Keratinocyte (primary cell): ENCODE data around the gene BTBD1. TPM values are rescaled to one million over a fixed set of nuclear protein-coding genes. Genes with fewer than 3 reads are reported as not detected.

Experiments used
- DNase-seq: peaks from one replicate; pipeline ENCODE4 v3.0.0-alpha.2; 2011; ENCODE audit warnings: low read depth, missing footprints, low spot score
- FAIRE-seq: peaks from 2 replicates; lab custom pipeline; 2011; peaks lifted over from hg19 to GRCh38; lab: Jason Lieb, UNC
- H2AFZ ChIP-seq: 2 replicates; pipeline ENCODE4 v1.6.0; 2012; ENCODE audit warnings: low read length, control low read depth, inconsistent platforms; ENCODE audit not compliant: control insufficient read depth
- H3K27ac ChIP-seq: 2 replicates; pipeline ENCODE4 v1.5.1; 2011; ENCODE audit warnings: low read length; ENCODE audit not compliant: control insufficient read depth, insufficient read depth
- H3K27me3 ChIP-seq: 3 replicates; pipeline ENCODE4 v1.6.0; 2011; ENCODE audit warnings: low read length; ENCODE audit not compliant: control insufficient read depth, insufficient read depth; ENCODE audit errors: extremely low read depth
- H3K36me3 ChIP-seq, 2 experiments: 2 replicates in 1 of 2; 3 replicates in 1 of 2; pipeline ENCODE4 v1.5.1; 2011; ENCODE audit warnings: low read length in 2 of 2, mild to moderate bottlenecking in 1 of 2; ENCODE audit not compliant: control insufficient read depth in 2 of 2, insufficient read depth in 2 of 2; ENCODE audit errors: extremely low read depth in 1 of 2
- H3K4me1 ChIP-seq: 3 replicates; pipeline ENCODE4 v1.5.1; 2011; ENCODE audit warnings: low read length; ENCODE audit not compliant: control insufficient read depth, insufficient read depth; ENCODE audit errors: extremely low read depth
- H3K4me2 ChIP-seq: 3 replicates; pipeline ENCODE4 v1.6.0; 2011; ENCODE audit warnings: low read depth, low read length; ENCODE audit not compliant: control insufficient read depth, insufficient read depth; ENCODE audit errors: extremely low read depth
- H3K4me3 ChIP-seq, 3 experiments: fragments of 200-600 bp in 1 of 3; sonication (generic) in 1 of 3; 2 replicates in 2 of 3; 3 replicates in 1 of 3; pipeline ENCODE4 v1.5.1; 2011 to 2016; ENCODE audit warnings: low read length in 3 of 3, mild to moderate bottlenecking in 3 of 3, control low read depth in 2 of 3, inconsistent platforms in 1 of 3, low read depth in 1 of 3, mixed read lengths in 1 of 3, mixed run types in 1 of 3, moderate library complexity in 1 of 3; ENCODE audit not compliant: control insufficient read depth in 2 of 3, insufficient read depth in 2 of 3; ENCODE audit errors: extremely low read depth in 1 of 3
- H3K79me2 ChIP-seq: 2 replicates; pipeline ENCODE4 v1.6.0; 2012; ENCODE audit warnings: low read length; ENCODE audit not compliant: control insufficient read depth, insufficient read depth
- H3K9ac ChIP-seq: 3 replicates; pipeline ENCODE4 v1.6.0; 2011; ENCODE audit warnings: low read length; ENCODE audit not compliant: control insufficient read depth, insufficient read depth; ENCODE audit errors: extremely low read depth
- H3K9me1 ChIP-seq: 3 replicates; pipeline ENCODE4 v1.6.0; 2011; ENCODE audit warnings: low read length; ENCODE audit not compliant: control insufficient read depth, insufficient read depth; ENCODE audit errors: extremely low read depth
- H3K9me3 ChIP-seq: 2 replicates; pipeline ENCODE4 v1.5.1; 2012; ENCODE audit warnings: low read depth, low read length; ENCODE audit not compliant: control insufficient read depth
- H4K20me1 ChIP-seq: 3 replicates; pipeline ENCODE4 v1.6.0; 2011; ENCODE audit warnings: low read length; ENCODE audit not compliant: control insufficient read depth, insufficient read depth; ENCODE audit errors: extremely low read depth
- EZH2 ChIP-seq: IDR thresholded peaks from one replicate; pipeline ENCODE4 v1.6.1; 2012; ENCODE audit warnings: inconsistent platforms, mild to moderate bottlenecking, low read length, moderate library complexity
- dilution Hi-C: fragments of 300-500 bp; cut with MboI; formaldehyde crosslinking; loops from one replicate; pipeline ENCODE4 v1.7.0; 2020; ENCODE audit warnings: low sequenced_read_pairs; ENCODE audit not compliant: extremely low pct_ligation_motif_present
- polyA plus RNA-seq, 5 experiments: library from polyadenylated mRNA; depleted of rRNA in 3 of 5; stranded (reverse) in 3 of 5; stranded (forward) in 1 of 5; unstranded in 1 of 5; fragments of >200 nt; gene quantifications; 1 replicate in 1 of 5; 2 replicates in 3 of 5; 3 replicates in 1 of 5; pipeline versions ENCODE4 v1.2.1 to v1.2.3, GENCODE V29; 2011 to 2012; ENCODE audit warnings: missing spikeins in 2 of 5, low read depth in 1 of 5, low replicate concordance in 1 of 5
- TF ChIP-seq, protein P1 (sequence below), 3 experiments: IDR thresholded peaks in 1 of 3; conservative IDR thresholded peaks in 1 of 3; optimal IDR thresholded peaks in 1 of 3; 2 replicates in 2 of 3; 3 replicates in 1 of 3; pipeline versions ENCODE3 to v1.5.1; 2011; ENCODE audit warnings: low read length in 3 of 3, mild to moderate bottlenecking in 3 of 3, moderate library complexity in 2 of 3, control low read depth in 1 of 3, inconsistent platforms in 1 of 3; ENCODE audit not compliant: insufficient read depth in 2 of 3; ENCODE audit errors: extremely low read depth in 1 of 3

Gene BTBD1
- polyA plus RNA-seq, 1 donor (not counting 4 experiments of a cell fraction or from before 2014, with no cell fraction given): 70.5 TPM

DNA sequence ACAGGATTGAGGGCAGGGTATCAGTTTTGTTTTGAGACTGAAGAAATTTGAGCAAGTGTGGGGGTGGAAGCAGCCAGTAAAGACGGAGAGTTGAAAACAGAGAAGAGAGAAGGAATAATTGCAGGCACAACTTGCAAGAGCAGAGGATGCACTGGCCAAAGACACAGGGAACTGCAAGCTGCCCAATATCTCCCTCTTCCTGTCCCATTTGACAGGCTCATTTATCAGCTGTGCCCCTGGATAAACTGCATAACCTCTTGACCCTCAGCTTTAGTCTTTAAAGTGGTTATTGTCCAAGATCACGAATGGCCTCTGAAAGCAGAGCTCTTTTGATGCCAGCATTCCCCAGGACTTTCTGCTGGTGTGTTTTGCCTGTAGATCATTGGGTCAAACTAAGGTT, 86.1 kb downstream of the BTBD1 start:
- Histone ChIP-seq H3K9me3 (no peaks in the 10 kb centered on the region), H3K36me3 (no peaks in the 10 kb centered on the region), H3K27ac (no peak overlapping the region), H2AFZ (no peak overlapping the region), H3K9ac (no peak overlapping the region), H3K27me3 (no peaks in the 10 kb centered on the region), H3K79me2 (no peaks in the 10 kb centered on the region), H3K4me1 (peaks cover 7% of the 10 kb centered on the region), H3K4me3 (no peak overlapping the region), H3K9me1 (no peaks in the 10 kb centered on the region), H3K4me2 (no peak overlapping the region), H4K20me1 (no peaks in the 10 kb centered on the region)
- DNase-seq (no peak), FAIRE-seq (no peak)
- TF ChIP-seq, protein P1, sequence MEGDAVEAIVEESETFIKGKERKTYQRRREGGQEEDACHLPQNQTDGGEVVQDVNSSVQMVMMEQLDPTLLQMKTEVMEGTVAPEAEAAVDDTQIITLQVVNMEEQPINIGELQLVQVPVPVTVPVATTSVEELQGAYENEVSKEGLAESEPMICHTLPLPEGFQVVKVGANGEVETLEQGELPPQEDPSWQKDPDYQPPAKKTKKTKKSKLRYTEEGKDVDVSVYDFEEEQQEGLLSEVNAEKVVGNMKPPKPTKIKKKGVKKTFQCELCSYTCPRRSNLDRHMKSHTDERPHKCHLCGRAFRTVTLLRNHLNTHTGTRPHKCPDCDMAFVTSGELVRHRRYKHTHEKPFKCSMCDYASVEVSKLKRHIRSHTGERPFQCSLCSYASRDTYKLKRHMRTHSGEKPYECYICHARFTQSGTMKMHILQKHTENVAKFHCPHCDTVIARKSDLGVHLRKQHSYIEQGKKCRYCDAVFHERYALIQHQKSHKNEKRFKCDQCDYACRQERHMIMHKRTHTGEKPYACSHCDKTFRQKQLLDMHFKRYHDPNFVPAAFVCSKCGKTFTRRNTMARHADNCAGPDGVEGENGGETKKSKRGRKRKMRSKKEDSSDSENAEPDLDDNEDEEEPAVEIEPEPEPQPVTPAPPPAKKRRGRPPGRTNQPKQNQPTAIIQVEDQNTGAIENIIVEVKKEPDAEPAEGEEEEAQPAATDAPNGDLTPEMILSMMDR (optimal IDR thresholded peaks at IDR 0.05 in 1 of 3, IDR thresholded peaks at IDR 0.05 in 1 of 3, conservative IDR thresholded peaks at IDR 0.05 in 1 of 3; ENCODE audit: extremely low read depth in 1 of 3, insufficient read depth in 2 of 3, low read length in 3 of 3): no peak
- TF ChIP-seq EZH2: no peak
- dilution Hi-C loops: no loop called here

DNA sequence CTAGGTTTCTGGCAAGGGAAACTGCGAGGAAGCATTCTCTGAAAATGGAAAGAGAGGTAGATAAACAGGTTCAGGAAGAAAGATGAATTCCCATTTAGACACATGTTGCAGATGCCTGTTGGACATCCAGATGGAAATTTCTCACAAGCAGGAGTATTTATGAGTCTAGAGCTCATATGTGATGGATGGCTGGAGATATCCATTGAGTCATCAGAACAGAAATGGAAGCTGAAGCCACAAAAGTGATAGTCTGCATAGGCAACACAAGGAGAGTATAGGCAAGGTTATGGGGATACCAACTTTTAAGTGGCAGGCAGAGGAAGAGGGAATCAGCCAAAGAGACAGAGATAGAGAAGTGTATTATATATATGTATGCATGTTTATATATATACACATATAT, 87.3 kb downstream of the BTBD1 start:
- Histone ChIP-seq H3K27me3 (no peaks in the 10 kb centered on the region), H3K36me3 (no peaks in the 10 kb centered on the region), H4K20me1 (no peaks in the 10 kb centered on the region), H3K9me1 (no peaks in the 10 kb centered on the region), H3K9ac (no peak overlapping the region), H3K4me3 (no peak overlapping the region), H2AFZ (no peak overlapping the region), H3K27ac (no peak overlapping the region), H3K79me2 (no peaks in the 10 kb centered on the region), H3K4me1 (no peaks in the 10 kb centered on the region), H3K4me2 (no peak overlapping the region), H3K9me3 (no peaks in the 10 kb centered on the region)
- no peak for DNase-seq
- dilution Hi-C loops: no loop called here
- TF ChIP-seq EZH2: no peak
- TF ChIP-seq, protein P1 (optimal IDR thresholded peaks at IDR 0.05 in 1 of 3, IDR thresholded peaks at IDR 0.05 in 1 of 3, conservative IDR thresholded peaks at IDR 0.05 in 1 of 3; ENCODE audit: extremely low read depth in 1 of 3, insufficient read depth in 2 of 3, low read length in 3 of 3): no peak
- FAIRE-seq: no peak
